Suprapubic skin (tissue), 4 donors: ENCODE data around the gene TAS1R3. TPM values are rescaled to one million over a fixed set of nuclear protein-coding genes. Genes with fewer than 3 reads are reported as not detected.

ENCODE experiments used
- DNase-seq, 2 donors: peaks; one replicate each; pipeline ENCODE4 v3.0.0-alpha.2; 2019; ENCODE audit warnings: low spot score in 2 of 2
- H3K27ac ChIP-seq: fragments of 200-600 bp; sonication (generic); one replicate; pipeline ENCODE4 v1.5.1; 2019
- H3K27me3 ChIP-seq: fragments of 200-600 bp; sonication (generic); one replicate; pipeline ENCODE4 v1.5.1; 2019
- H3K36me3 ChIP-seq: fragments of 200-600 bp; sonication (generic); one replicate; pipeline ENCODE4 v1.5.1; 2019
- H3K4me1 ChIP-seq: fragments of 200-600 bp; sonication (generic); one replicate; pipeline ENCODE4 v1.5.1; 2019
- H3K4me3 ChIP-seq: fragments of 200-600 bp; sonication (generic); one replicate; pipeline ENCODE4 v1.5.1; 2019; ENCODE audit warnings: mild to moderate bottlenecking
- H3K9me3 ChIP-seq: fragments of 200-600 bp; sonication (generic); one replicate; pipeline ENCODE4 v1.5.1; 2019
- CTCF ChIP-seq, 2 donors: fragments of 200-600 bp in 1 of 2; fragments of 450-650 bp in 1 of 2; sonication (generic) in 1 of 2; IDR thresholded peaks; one replicate each; pipeline ENCODE4 v1.5.1; 2016 to 2019; ENCODE audit warnings: antibody characterized with exemption in 2 of 2, mild to moderate bottlenecking in 1 of 2, moderate library complexity in 1 of 2
- EP300 ChIP-seq: sonication (generic); formaldehyde crosslinking; IDR thresholded peaks from one replicate; pipeline ENCODE4 v1.6.1; 2017; ENCODE audit warnings: antibody characterized with exemption
- POLR2A ChIP-seq, 2 donors: fragments of 450-650 bp; IDR thresholded peaks; one replicate each; pipeline ENCODE4 v1.6.1; 2017; ENCODE audit warnings: antibody characterized with exemption in 2 of 2, mild to moderate bottlenecking in 2 of 2, moderate library complexity in 2 of 2
- POLR2AphosphoS5 ChIP-seq, 3 donors: sonication (generic); formaldehyde crosslinking; IDR thresholded peaks; one replicate each; pipeline ENCODE4 v1.6.1; 2017; ENCODE audit warnings: antibody characterized with exemption in 3 of 3
- WGBS: methylation state at CpG from one replicate; pipeline ENCODE4 v1.1.5; 2018; 5-methylcytosine and 5-hydroxymethylcytosine counted together
- total RNA-seq, 4 donors: library from RNA; depleted of rRNA; stranded (reverse); fragments of >200 nt; gene quantifications; one replicate each; pipeline ENCODE4 v1.1.0, GENCODE V29; 2016

The TAS1R3 gene
- total RNA-seq, 4 donors from 2014 or later = 0.56 to 1.8 (median 0.82) TPM

- Histone ChIP-seq H3K4me3 (no peak overlapping the region), H3K4me1 (peaks cover 21% of the 10 kb centered on the region), H3K27ac (no peak overlapping the region), H3K27me3 (peaks cover 2% of the 10 kb centered on the region), H3K9me3 (no peaks in the 10 kb centered on the region), H3K36me3 (peaks cover 38% of the 10 kb centered on the region)
- 82% methylated on average over 2 of the region's 18 CpGs for WGBS
- TF ChIP-seq POLR2A (IDR thresholded peaks at IDR 0.05) (no peak), POLR2AphosphoS5 (IDR thresholded peaks at IDR 0.05) (no peak), EP300 (no peak), CTCF (IDR thresholded peaks at IDR 0.05) (no peak)
- DNase-seq = no peak
These were observed 38.2 kb upstream of the TAS1R3 start for GRCh38 chr1:1292851-1293250.

- WGBS = 60% methylated on average over 2 of the region's 94 CpGs
- peaks cover 21% of the 10 kb centered on the region for H3K4me1 ChIP-seq
- H3K36me3 ChIP-seq = peaks cover 45% of the 10 kb centered on the region
- H3K27me3 ChIP-seq = no peaks in the 10 kb centered on the region
- no peak for DNase-seq
- H3K4me3 ChIP-seq = no peak overlapping the region
- no peak for TF ChIP-seq POLR2AphosphoS5 (IDR thresholded peaks at IDR 0.05)
- TF ChIP-seq CTCF (IDR thresholded peaks at IDR 0.05) = no peak
- TF ChIP-seq POLR2A (IDR thresholded peaks at IDR 0.05) = no peak
- no peak for TF ChIP-seq EP300
- no peaks in the 10 kb centered on the region for H3K9me3 ChIP-seq
- no peak overlapping the region for H3K27ac ChIP-seq
These were observed 37.5 kb upstream of the TAS1R3 start for GRCh38 chr1:1293263-1294249.

GRCh38 chr1:1294250-1294890 is 36.7 kb upstream of the TAS1R3 start:
- WGBS = 92% methylated on average over 10 of the region's 58 CpGs
- TF ChIP-seq POLR2AphosphoS5 (IDR thresholded peaks at IDR 0.05) (no peak), POLR2A (IDR thresholded peaks at IDR 0.05) (no peak), CTCF (IDR thresholded peaks at IDR 0.05) (no peak), EP300 (no peak)
- H3K36me3 ChIP-seq = peaks cover 51% of the 10 kb centered on the region

GRCh38 chr1:1295154-1295923 is 35.7 kb upstream of the TAS1R3 start:
- no peak for DNase-seq
- no peaks in the 10 kb centered on the region for H3K9me3 ChIP-seq
- no peak overlapping the region for H3K27ac ChIP-seq
- H3K27me3 ChIP-seq = no peaks in the 10 kb centered on the region
- H3K36me3 ChIP-seq = peaks cover 60% of the 10 kb centered on the region
- TF ChIP-seq EP300 = no peak
- TF ChIP-seq POLR2AphosphoS5 (IDR thresholded peaks at IDR 0.05) = no peak
- TF ChIP-seq POLR2A (IDR thresholded peaks at IDR 0.05) = no peak
- no peak for TF ChIP-seq CTCF (IDR thresholded peaks at IDR 0.05)
- WGBS = 97% methylated on average over 18 of the region's 35 CpGs
- peaks cover 20% of the 10 kb centered on the region for H3K4me1 ChIP-seq
- H3K4me3 ChIP-seq = no peak overlapping the region

More at GRCh38 chr1:1294250-1294890, 36.7 kb upstream of the TAS1R3 start:
- DNase-seq = no peak
- Histone ChIP-seq H3K4me1 (peaks cover 21% of the 10 kb centered on the region), H3K9me3 (no peaks in the 10 kb centered on the region), H3K4me3 (no peak overlapping the region), H3K27ac (no peak overlapping the region), H3K27me3 (no peaks in the 10 kb centered on the region)
